ENCODE measurements around the gene MRPS25. TPM values are rescaled to one million over a fixed set of nuclear protein-coding genes. Genes with fewer than 3 reads are reported as not detected.

Gene MRPS25
- total and polyA plus RNA-seq, 9 of the 15 experiments (the other 6 are each of a cell fraction or from before 2014, with no cell fraction given) = 34.3 to 129 (median 78.2) TPM

GRCh38 chr3:15099364-15100098 is 34.4 kb upstream of the MRPS25 start:
- H3K9ac ChIP-seq (ENCODE audit: insufficient read depth in 1 of 2, low read depth in 2 of 2, low read length in 2 of 2) = peak overlapping the region; percentile 83 to 92
- FAIRE-seq (no peak), DNase-seq (ENCODE audit: extremely low read depth in 1 of 4, low spot score in 3 of 4) (peak in 1 of 4 experiments; percentile 20), ATAC-seq (peak; percentile 22)
- peak overlapping the region; percentile 78; the same call in 2 of the 3 replicates for H3K27ac ChIP-seq (ENCODE audit: extremely low read depth, low read depth, low read length)
- peak overlapping the region; percentile 80 for H3K4me3 ChIP-seq
- H3K36me3 ChIP-seq (ENCODE audit: control insufficient read depth, insufficient read depth, low read length) = peaks cover 26% of the 10 kb centered on the region
- no peaks in the 10 kb centered on the region for H3K27me3 ChIP-seq (ENCODE audit: control insufficient read depth in 2 of 2, insufficient read depth in 2 of 2, low read length in 2 of 2)
- H3K4me1 ChIP-seq (replicated peaks in 1 of 2; ENCODE audit: control insufficient read depth in 2 of 2, insufficient read depth in 2 of 2, low read length in 2 of 2) = peaks cover 16 to 24% of the 10 kb centered on the region in 2 experiments
- WGBS (ENCODE audit: insufficient coverage, low coverage, missing lambda C conversion rate) = 33% methylated on average over 19 of the region's 19 CpGs
- intact Hi-C loops (cut with micrococcal nuclease) (loop anchor here (1.0 to 2.0 kb wide), 3 partner anchors 33 to 174 kb away; no protein-coding TSS in a partner anchor), in situ Hi-C loops (cut with MboI) (no loop called here)
- no peaks in the 10 kb centered on the region for H3K9me3 ChIP-seq (replicated peaks; ENCODE audit: control insufficient read depth, insufficient read depth, low read depth, low read length)
- POLR2A ChIA-PET = interaction anchor here (0.6 to 2.3 kb wide), 15 partner anchors 9 to 367 kb away, joined by 3 to 19 read pairs (median 4); partner anchors contain the start of genes CAPN7, MRPS25 and NR2C2
- H3K9me1 ChIP-seq (ENCODE audit: control insufficient read depth, insufficient read depth, low read length) = no peaks in the 10 kb centered on the region
- CTCF ChIA-PET (ENCODE audit: low intra/inter-chr PET ratio) = no interaction called here
- H4K20me1 ChIP-seq (replicated peaks; ENCODE audit: control insufficient read depth, insufficient read depth, low read length) = 0 out of 2 replicates have a peak, but pooled peaks cover 4% of the 10 kb centered on the region
- TSS peak; percentile 98 for BruUV-seq (replicated peaks)
- H2AFZ ChIP-seq (ENCODE audit: low read depth, low read length) = peak overlapping the region; percentile 98
- H3K4me2 ChIP-seq (ENCODE audit: insufficient read depth, low read length) = peak overlapping the region; percentile 94
- H3K79me2 ChIP-seq (ENCODE audit: control insufficient read depth, insufficient read depth, low read length) = peaks cover 27% of the 10 kb centered on the region
- TF ChIP-seq POLR3G (IDR thresholded peaks at IDR 0.05; ENCODE audit: extremely low read depth, insufficient read length, insufficient replicate concordance) (no peak), NFE2 (IDR thresholded peaks at IDR 0.05; ENCODE audit: low read depth) (no peak), PREB (CRISPR knock-in tag; IDR thresholded peaks at IDR 0.05) (no peak), KDM1A (IDR thresholded peaks at IDR 0.05) (no peak), ZNF76 (CRISPR knock-in tag; IDR thresholded peaks at IDR 0.05; ENCODE audit: borderline replicate concordance) (0 out of 2 replicates have a peak, but pooled peaks have one; percentile 18), BRD4 (IDR thresholded peaks at IDR 0.05) (no peak), ZNF695 (CRISPR knock-in tag; IDR thresholded peaks at IDR 0.05) (no peak), TRIM28 (IDR thresholded peaks at IDR 0.05) (no peak; the same call in 1 of the 2 replicates), GATA2 (CRISPR knock-in tag; IDR thresholded peaks at IDR 0.05) (no peak), CREB3 (tag; conservative IDR thresholded peaks at IDR 0.05; ENCODE audit: low read depth) (no peak), SMARCA5 (IDR thresholded peaks at IDR 0.05) (no peak), NRF1 (conservative IDR thresholded peaks at IDR 0.05 in 1 of 2, IDR thresholded peaks at IDR 0.05 in 1 of 2) (no peak; a peak in 1 of 4 replicates), WHSC1 (IDR thresholded peaks at IDR 0.05; ENCODE audit: low read length) (no peak), ZBTB26 (CRISPR knock-in tag; IDR thresholded peaks at IDR 0.05) (no peak), ELF1 (tag; IDR thresholded peaks at IDR 0.05) (no peak; the same call in 1 of the 2 replicates), TGIF2 (CRISPR knock-in tag; IDR thresholded peaks at IDR 0.05) (no peak), ZNF778 (CRISPR knock-in tag; IDR thresholded peaks at IDR 0.05) (no peak), ATF7 (IDR thresholded peaks at IDR 0.05) (no peak)
- TF ChIP-seq, protein P1, sequence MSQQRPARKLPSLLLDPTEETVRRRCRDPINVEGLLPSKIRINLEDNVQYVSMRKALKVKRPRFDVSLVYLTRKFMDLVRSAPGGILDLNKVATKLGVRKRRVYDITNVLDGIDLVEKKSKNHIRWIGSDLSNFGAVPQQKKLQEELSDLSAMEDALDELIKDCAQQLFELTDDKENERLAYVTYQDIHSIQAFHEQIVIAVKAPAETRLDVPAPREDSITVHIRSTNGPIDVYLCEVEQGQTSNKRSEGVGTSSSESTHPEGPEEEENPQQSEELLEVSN (IDR thresholded peaks at IDR 0.05; ENCODE audit: borderline replicate concordance in 1 of 2, extremely low read depth in 1 of 2, insufficient read depth in 1 of 2, insufficient read length in 1 of 2, low read depth in 1 of 2, low read length in 1 of 2, poor library complexity in 1 of 2, severe bottlenecking in 1 of 2) = no peak

Measured in K562 (cell line).